Measurements from ENCODE around the gene RBBP5.

The RBBP5 gene

GRCh38 chr1:205084360-205084759, 37.4 kb downstream of the RBBP5 start, which contains the start of gene TMEM81:
Gene TMEM81 (minus strand): TSS chr1:205084460. CDS start chr1:205084320, 140 bp downstream.
- 97% methylated on average over 2 of the region's 2 CpGs for WGBS
- H3K4me1 ChIP-seq (ENCODE audit: control insufficient read depth, insufficient read depth, low read depth, low read length): no peaks in the 10 kb centered on the region

GRCh38 chr1:205082431-205082830, 39.3 kb downstream of the RBBP5 start:
- 96% methylated on average over 4 of the region's 4 CpGs for whole genome bisulfite sequencing
- H3K14ac ChIP-seq (ENCODE audit: low read length in 2 of 2): no peak overlapping the region
- no peaks in the 10 kb centered on the region for H3K27me3 ChIP-seq (ENCODE audit: control insufficient read depth in 1 of 2, insufficient read depth in 1 of 2, low read length in 2 of 2)
- no peak overlapping the region for H3K4ac ChIP-seq (ENCODE audit: low read depth in 1 of 2, low read length in 2 of 2)
- no peak overlapping the region for H2AFZ ChIP-seq (ENCODE audit: low read depth, low read length)
- H3K4me2 ChIP-seq (ENCODE audit: low read length, poor library complexity, severe bottlenecking): no peak overlapping the region
- H3K4me1 ChIP-seq (ENCODE audit: control insufficient read depth, insufficient read depth, low read depth, low read length): no peaks in the 10 kb centered on the region
- no peak overlapping the region for H2BK15ac ChIP-seq (ENCODE audit: low read depth, poor library complexity, severe bottlenecking)
- no peak overlapping the region for H3K4me3 ChIP-seq (ENCODE audit: insufficient read depth in 1 of 2, low read depth in 1 of 2, low read length in 2 of 2)
- no peak overlapping the region for H2BK12ac ChIP-seq (ENCODE audit: low read length in 2 of 2)
- H3K27ac ChIP-seq (ENCODE audit: low read length, poor library complexity, severe bottlenecking): no peak overlapping the region
- no peak overlapping the region for H4K8ac ChIP-seq (ENCODE audit: low read length)
- H3K79me1 ChIP-seq (replicated peaks; ENCODE audit: low read length, poor library complexity, severe bottlenecking): peaks cover 4% of the 10 kb centered on the region
- H3K9me3 ChIP-seq (ENCODE audit: control insufficient read depth, low read length): no peaks in the 10 kb centered on the region
- H3K9ac ChIP-seq (ENCODE audit: low read length): no peak overlapping the region
- H3K18ac ChIP-seq (ENCODE audit: low read depth in 1 of 2, low read length in 2 of 2): no peak overlapping the region
- no peak overlapping the region for H2BK5ac ChIP-seq (ENCODE audit: low read depth, low read length, poor library complexity, severe bottlenecking)
- no peak overlapping the region for H2BK120ac ChIP-seq (ENCODE audit: low read depth, low read length)
- no peak overlapping the region for H4K91ac ChIP-seq (ENCODE audit: low read length)
- no peak for DNase-seq
- H3K23ac ChIP-seq (ENCODE audit: low read length in 2 of 2): no peak overlapping the region
- H3K36me3 ChIP-seq (ENCODE audit: control insufficient read depth in 1 of 2, insufficient read depth in 2 of 2, low read depth in 1 of 2, low read length in 2 of 2): peaks cover 17 to 50% of the 10 kb centered on the region in 2 experiments
- H2AK5ac ChIP-seq (ENCODE audit: low read length, severe bottlenecking): no peak overlapping the region

More at GRCh38 chr1:205084360-205084759, 37.4 kb downstream of the RBBP5 start, which contains the start of gene TMEM81:
- Histone ChIP-seq H3K9me3 (ENCODE audit: control insufficient read depth, low read length) (no peaks in the 10 kb centered on the region), H3K9ac (ENCODE audit: low read length) (no peak within 1 kb of the TSS), H2AK5ac (ENCODE audit: low read length, severe bottlenecking) (no peak within 1 kb of the TSS), H2BK5ac (ENCODE audit: low read depth, low read length, poor library complexity, severe bottlenecking) (no peak within 1 kb of the TSS), H3K27me3 (ENCODE audit: control insufficient read depth in 1 of 2, insufficient read depth in 1 of 2, low read length in 2 of 2) (no peaks in the 10 kb centered on the region), H4K8ac (ENCODE audit: low read length) (no peak within 1 kb of the TSS), H3K4me3 (ENCODE audit: insufficient read depth in 1 of 2, low read depth in 1 of 2, low read length in 2 of 2) (no peak within 1 kb of the TSS), H3K4me2 (ENCODE audit: low read length, poor library complexity, severe bottlenecking) (no peak within 1 kb of the TSS), H2AFZ (ENCODE audit: low read depth, low read length) (no peak within 1 kb of the TSS), H3K23ac (ENCODE audit: low read length in 2 of 2) (no peak within 1 kb of the TSS), H2BK12ac (ENCODE audit: low read length in 2 of 2) (no peak within 1 kb of the TSS), H3K36me3 (ENCODE audit: control insufficient read depth in 1 of 2, insufficient read depth in 2 of 2, low read depth in 1 of 2, low read length in 2 of 2) (peaks cover 17 to 69% of the 10 kb centered on the region in 2 experiments), H3K79me1 (replicated peaks; ENCODE audit: low read length, poor library complexity, severe bottlenecking) (peaks cover 4% of the 10 kb centered on the region), H3K27ac (ENCODE audit: low read length, poor library complexity, severe bottlenecking) (no peak within 1 kb of the TSS), H4K91ac (ENCODE audit: low read length) (no peak within 1 kb of the TSS), H3K14ac (ENCODE audit: low read length in 2 of 2) (no peak within 1 kb of the TSS), H3K18ac (ENCODE audit: low read depth in 1 of 2, low read length in 2 of 2) (no peak within 1 kb of the TSS), H2BK15ac (ENCODE audit: low read depth, poor library complexity, severe bottlenecking) (no peak within 1 kb of the TSS), H2BK120ac (ENCODE audit: low read depth, low read length) (no peak within 1 kb of the TSS), H3K4ac (ENCODE audit: low read depth in 1 of 2, low read length in 2 of 2) (no peak within 1 kb of the TSS)
- no peak for DNase-seq

GRCh38 chr1:205077934-205078311, 43.9 kb downstream of the RBBP5 start:
- no peak overlapping the region for H2AK5ac ChIP-seq (ENCODE audit: low read length, severe bottlenecking)
- H3K4ac ChIP-seq (ENCODE audit: low read depth in 1 of 2, low read length in 2 of 2): no peak overlapping the region
- H3K9me3 ChIP-seq (ENCODE audit: control insufficient read depth, low read length): no peaks in the 10 kb centered on the region
- no peak overlapping the region for H3K4me2 ChIP-seq (ENCODE audit: low read length, poor library complexity, severe bottlenecking)
- H3K79me1 ChIP-seq (replicated peaks; ENCODE audit: low read length, poor library complexity, severe bottlenecking): no peaks in the 10 kb centered on the region
- H2AFZ ChIP-seq (ENCODE audit: low read depth, low read length): no peak overlapping the region
- no peak overlapping the region for H3K18ac ChIP-seq (ENCODE audit: low read depth in 1 of 2, low read length in 2 of 2)
- peaks cover 0 to 9% of the 10 kb centered on the region in 2 experiments for H3K36me3 ChIP-seq (ENCODE audit: control insufficient read depth in 1 of 2, insufficient read depth in 2 of 2, low read depth in 1 of 2, low read length in 2 of 2)
- no peak overlapping the region for H3K9ac ChIP-seq (ENCODE audit: low read length)
- no peak overlapping the region for H2BK15ac ChIP-seq (ENCODE audit: low read depth, poor library complexity, severe bottlenecking)
- H3K14ac ChIP-seq (ENCODE audit: low read length in 2 of 2): no peak overlapping the region
- no peak overlapping the region for H3K27ac ChIP-seq (ENCODE audit: low read length, poor library complexity, severe bottlenecking)
- no peak overlapping the region for H2BK12ac ChIP-seq (ENCODE audit: low read length in 2 of 2)
- DNase-seq: no peak
- H4K8ac ChIP-seq (ENCODE audit: low read length): no peak overlapping the region
- no peak overlapping the region for H2BK120ac ChIP-seq (ENCODE audit: low read depth, low read length)
- no CpG with 5 or more reads among the region's 1 CpG for WGBS
- H3K4me3 ChIP-seq (ENCODE audit: insufficient read depth in 1 of 2, low read depth in 1 of 2, low read length in 2 of 2): no peak overlapping the region
- H3K23ac ChIP-seq (ENCODE audit: low read length in 2 of 2): no peak overlapping the region
- no peak overlapping the region for H4K91ac ChIP-seq (ENCODE audit: low read length)
- peaks cover 6% of the 10 kb centered on the region for H3K4me1 ChIP-seq (ENCODE audit: control insufficient read depth, insufficient read depth, low read depth, low read length)
- H2BK5ac ChIP-seq (ENCODE audit: low read depth, low read length, poor library complexity, severe bottlenecking): no peak overlapping the region
- no peaks in the 10 kb centered on the region for H3K27me3 ChIP-seq (ENCODE audit: control insufficient read depth in 1 of 2, insufficient read depth in 1 of 2, low read length in 2 of 2)

- Histone ChIP-seq H2BK12ac (ENCODE audit: low read length in 2 of 2) (no peak overlapping the region), H3K14ac (ENCODE audit: low read length in 2 of 2) (no peak overlapping the region), H3K4me3 (ENCODE audit: insufficient read depth in 1 of 2, low read depth in 1 of 2, low read length in 2 of 2) (no peak overlapping the region), H3K23ac (ENCODE audit: low read length in 2 of 2) (no peak overlapping the region), H3K9ac (ENCODE audit: low read length) (no peak overlapping the region), H3K18ac (ENCODE audit: low read depth in 1 of 2, low read length in 2 of 2) (no peak overlapping the region), H4K91ac (ENCODE audit: low read length) (no peak overlapping the region), H2AFZ (ENCODE audit: low read depth, low read length) (no peak overlapping the region), H3K9me3 (ENCODE audit: control insufficient read depth, low read length) (no peaks in the 10 kb centered on the region), H3K27ac (ENCODE audit: low read length, poor library complexity, severe bottlenecking) (no peak overlapping the region), H2BK15ac (ENCODE audit: low read depth, poor library complexity, severe bottlenecking) (no peak overlapping the region), H3K36me3 (ENCODE audit: control insufficient read depth in 1 of 2, insufficient read depth in 2 of 2, low read depth in 1 of 2, low read length in 2 of 2) (peaks cover 0 to 3% of the 10 kb centered on the region in 2 experiments), H3K4me1 (ENCODE audit: control insufficient read depth, insufficient read depth, low read depth, low read length) (peaks cover 6% of the 10 kb centered on the region), H3K4ac (ENCODE audit: low read depth in 1 of 2, low read length in 2 of 2) (no peak overlapping the region), H3K79me1 (replicated peaks; ENCODE audit: low read length, poor library complexity, severe bottlenecking) (no peaks in the 10 kb centered on the region), H2BK5ac (ENCODE audit: low read depth, low read length, poor library complexity, severe bottlenecking) (no peak overlapping the region), H2AK5ac (ENCODE audit: low read length, severe bottlenecking) (no peak overlapping the region), H2BK120ac (ENCODE audit: low read depth, low read length) (no peak overlapping the region), H4K8ac (ENCODE audit: low read length) (no peak overlapping the region), H3K4me2 (ENCODE audit: low read length, poor library complexity, severe bottlenecking) (no peak overlapping the region), H3K27me3 (ENCODE audit: control insufficient read depth in 1 of 2, insufficient read depth in 1 of 2, low read length in 2 of 2) (no peaks in the 10 kb centered on the region)
- DNase-seq: no peak
- 99% methylated on average over 4 of the region's 7 CpGs for WGBS
Measured at GRCh38 chr1:205077158-205077933, 44.4 kb downstream of the RBBP5 start.
